ENCODE measurements around the gene PGM5. TPM values are rescaled to one million over a fixed set of nuclear protein-coding genes. Genes with fewer than 3 reads are reported as not detected.

The PGM5 gene
- total RNA-seq, 4 donors from 2014 or later: 502 to 719 (median 699) TPM

DNA sequence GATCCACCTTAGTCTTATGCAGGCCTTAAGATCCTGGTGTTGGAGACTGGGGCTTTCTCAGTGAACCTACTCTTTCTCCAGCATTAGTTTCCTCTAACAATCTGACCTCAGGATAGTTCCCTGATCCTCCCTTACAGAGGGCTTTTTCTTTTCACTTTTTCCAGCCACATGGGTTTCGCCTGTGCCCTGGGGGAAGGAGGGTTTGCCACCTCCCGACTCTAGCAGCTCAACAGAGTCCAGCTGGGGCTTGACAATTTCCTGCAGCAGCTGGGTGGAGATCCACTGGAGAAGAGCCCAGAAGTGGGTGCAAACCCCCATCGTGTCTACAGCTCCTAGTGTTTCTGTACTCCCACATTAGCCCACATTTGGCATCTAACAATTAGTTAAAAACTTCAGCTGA, 191.8 kb downstream of the PGM5 start:
- no peak for ATAC-seq
- Histone ChIP-seq H3K4me3 (no peak overlapping the region), H3K27me3 (no peaks in the 10 kb centered on the region), H3K36me3 (no peaks in the 10 kb centered on the region), H3K4me1 (peaks cover 0 to 36% (median 4%) of the 10 kb centered on the region in 3 donors), H3K27ac (peak overlapping the region in 3 of 4 donors; percentile 12 to 28 (median 17)), H3K9me3 (no peaks in the 10 kb centered on the region)
- WGBS, 2 donors (ENCODE audit: low coverage in 1 of 2): 33 to 48% methylated on average over 3 of the region's 3 CpGs
- TF ChIP-seq, protein P1, sequence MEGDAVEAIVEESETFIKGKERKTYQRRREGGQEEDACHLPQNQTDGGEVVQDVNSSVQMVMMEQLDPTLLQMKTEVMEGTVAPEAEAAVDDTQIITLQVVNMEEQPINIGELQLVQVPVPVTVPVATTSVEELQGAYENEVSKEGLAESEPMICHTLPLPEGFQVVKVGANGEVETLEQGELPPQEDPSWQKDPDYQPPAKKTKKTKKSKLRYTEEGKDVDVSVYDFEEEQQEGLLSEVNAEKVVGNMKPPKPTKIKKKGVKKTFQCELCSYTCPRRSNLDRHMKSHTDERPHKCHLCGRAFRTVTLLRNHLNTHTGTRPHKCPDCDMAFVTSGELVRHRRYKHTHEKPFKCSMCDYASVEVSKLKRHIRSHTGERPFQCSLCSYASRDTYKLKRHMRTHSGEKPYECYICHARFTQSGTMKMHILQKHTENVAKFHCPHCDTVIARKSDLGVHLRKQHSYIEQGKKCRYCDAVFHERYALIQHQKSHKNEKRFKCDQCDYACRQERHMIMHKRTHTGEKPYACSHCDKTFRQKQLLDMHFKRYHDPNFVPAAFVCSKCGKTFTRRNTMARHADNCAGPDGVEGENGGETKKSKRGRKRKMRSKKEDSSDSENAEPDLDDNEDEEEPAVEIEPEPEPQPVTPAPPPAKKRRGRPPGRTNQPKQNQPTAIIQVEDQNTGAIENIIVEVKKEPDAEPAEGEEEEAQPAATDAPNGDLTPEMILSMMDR (IDR thresholded peaks at IDR 0.05): no peak
- TF ChIP-seq POLR2A (IDR thresholded peaks at IDR 0.05): no peak
- no peak for TF ChIP-seq EP300 (IDR thresholded peaks at IDR 0.05)
- TF ChIP-seq POLR2AphosphoS5 (IDR thresholded peaks at IDR 0.05): no peak

DNA sequence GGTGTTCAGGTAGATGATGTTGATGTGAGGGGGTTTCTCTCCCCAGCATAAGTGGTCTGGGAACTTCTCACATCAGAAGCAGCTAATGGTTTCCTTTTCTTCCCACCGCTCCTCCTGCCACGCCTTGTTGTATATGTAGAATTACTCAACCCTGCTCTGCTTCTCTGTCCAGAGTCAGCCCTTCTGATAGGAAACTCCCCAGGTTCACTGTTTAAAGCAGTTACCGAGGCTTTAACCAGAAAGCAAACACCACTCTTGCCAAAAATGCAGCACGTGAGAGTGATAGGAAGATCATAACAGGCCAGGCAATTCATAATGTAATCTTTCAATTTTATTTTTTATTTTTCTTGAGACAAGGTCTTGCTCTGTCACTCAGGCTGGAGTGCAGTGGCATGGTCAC, 194.8 kb downstream of the PGM5 start:
- TF ChIP-seq, protein P1 (IDR thresholded peaks at IDR 0.05): no peak
- TF ChIP-seq EP300 (IDR thresholded peaks at IDR 0.05) (no peak), POLR2A (IDR thresholded peaks at IDR 0.05) (no peak), POLR2AphosphoS5 (IDR thresholded peaks at IDR 0.05) (no peak)
- H3K9me3 ChIP-seq: no peaks in the 10 kb centered on the region
- H3K4me1 ChIP-seq: peaks cover 0 to 39% (median 4%) of the 10 kb centered on the region in 3 donors
- H3K36me3 ChIP-seq: no peaks in the 10 kb centered on the region
- no peak for ATAC-seq
- H3K27ac ChIP-seq: peak overlapping the region; percentile 21 to 81 (median 72)
- no peak overlapping the region for H3K4me3 ChIP-seq
- WGBS, 2 donors (ENCODE audit: low coverage in 1 of 2): 25 to 47% methylated on average over 1 to 4 of the region's 4 CpGs
- no peaks in the 10 kb centered on the region for H3K27me3 ChIP-seq

DNA sequence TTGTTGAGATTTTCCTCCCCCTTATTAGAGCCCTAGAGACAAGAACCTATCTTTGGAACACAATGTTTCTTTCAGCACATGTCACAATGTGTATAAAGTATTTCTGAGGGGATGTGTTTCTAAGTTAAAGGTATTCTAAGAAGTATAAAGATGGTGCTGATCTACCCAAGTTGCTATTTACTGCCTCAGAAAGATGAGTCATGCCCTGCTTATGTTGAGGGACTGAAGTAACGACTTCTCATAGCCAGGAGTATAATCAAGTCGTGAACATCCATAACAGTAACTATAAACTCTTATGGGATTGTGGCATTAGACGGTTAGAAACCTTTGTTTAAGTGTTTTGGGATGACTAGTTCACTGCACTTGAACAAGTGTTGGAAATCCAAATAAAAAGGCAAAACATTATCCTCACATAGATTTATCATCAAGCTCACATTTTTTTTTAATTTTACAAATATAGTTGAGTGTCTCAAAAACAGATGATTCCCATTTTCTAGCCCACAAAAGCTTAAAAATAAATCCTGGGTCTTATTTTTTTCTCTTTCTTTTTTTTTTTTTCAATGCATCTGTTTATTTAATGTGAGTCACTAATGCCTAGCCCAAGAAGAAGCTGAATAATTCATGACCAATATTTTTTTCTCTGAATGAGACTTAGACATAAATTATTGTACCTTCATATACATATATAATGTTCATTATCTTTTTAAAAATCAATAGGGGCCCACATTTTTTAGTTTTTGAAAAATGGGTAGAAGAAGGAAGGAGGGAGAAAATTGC, 196.5 kb downstream of the PGM5 start:
- no peak for TF ChIP-seq POLR2A (IDR thresholded peaks at IDR 0.05)
- TF ChIP-seq EP300 (IDR thresholded peaks at IDR 0.05): no peak
- peak; percentile 74 for TF ChIP-seq POLR2AphosphoS5 (IDR thresholded peaks at IDR 0.05)
- TF ChIP-seq, protein P1 (IDR thresholded peaks at IDR 0.05): no peak
- Histone ChIP-seq H3K4me3 (no peak overlapping the region), H3K27ac (peak overlapping the region; percentile 65 to 81 (median 76)), H3K36me3 (no peaks in the 10 kb centered on the region), H3K4me1 (peaks cover 0 to 29% (median 0%) of the 10 kb centered on the region in 3 donors), H3K9me3 (no peaks in the 10 kb centered on the region), H3K27me3 (no peaks in the 10 kb centered on the region)
- 14 to 27% methylated on average over 3 of the region's 3 CpGs for WGBS, 2 donors (ENCODE audit: low coverage in 1 of 2)
- peak; percentile 71 for ATAC-seq

DNA sequence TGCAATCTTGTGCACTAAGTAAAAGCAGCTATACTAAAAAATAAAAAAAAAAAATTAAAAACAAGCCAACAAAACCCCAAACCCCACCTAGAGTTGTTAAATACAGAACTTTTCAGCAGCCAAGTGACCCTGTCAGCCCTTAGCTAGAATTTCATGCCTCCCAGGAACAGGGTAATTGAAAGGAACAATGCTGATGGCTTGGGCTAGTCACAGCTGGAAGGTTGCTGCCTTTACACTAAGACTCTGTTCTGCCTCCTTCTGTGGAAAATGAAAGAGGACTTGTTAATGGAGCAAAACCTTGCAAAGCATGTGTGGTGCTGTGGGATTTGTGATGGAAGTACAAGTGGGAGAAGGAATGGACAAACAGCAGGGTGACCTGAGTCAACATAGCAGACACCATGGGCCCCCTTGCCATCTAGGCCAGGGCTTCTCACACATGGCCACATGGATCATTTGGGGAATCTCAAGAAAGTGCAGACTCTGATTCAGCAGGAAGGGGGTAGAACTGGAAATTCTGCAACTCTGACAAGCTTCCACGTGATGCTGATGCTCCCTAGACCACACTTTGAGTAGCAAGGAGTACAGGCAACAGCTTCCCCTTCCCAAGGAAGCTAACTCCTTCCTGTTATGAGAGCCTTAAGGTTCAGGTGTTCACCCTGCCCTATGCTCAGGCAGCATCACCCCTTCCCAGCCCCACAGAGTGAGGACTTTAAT, 199.2 kb downstream of the PGM5 start:
- Histone ChIP-seq H3K4me1 (peaks cover 0 to 41% (median 7%) of the 10 kb centered on the region in 3 donors), H3K36me3 (no peaks in the 10 kb centered on the region), H3K4me3 (no peak overlapping the region), H3K27me3 (no peaks in the 10 kb centered on the region), H3K9me3 (no peaks in the 10 kb centered on the region), H3K27ac (peak overlapping the region in 1 of 4 donors; percentile 11)
- WGBS, 2 donors (ENCODE audit: low coverage in 1 of 2): 100% methylated on average over 1 of the region's 1 CpG; no CpG with 5 or more reads in 1 of the 2 donors
- TF ChIP-seq POLR2A (IDR thresholded peaks at IDR 0.05): no peak
- TF ChIP-seq, protein P1 (IDR thresholded peaks at IDR 0.05): no peak
- TF ChIP-seq POLR2AphosphoS5 (IDR thresholded peaks at IDR 0.05): no peak
- no peak for TF ChIP-seq EP300 (IDR thresholded peaks at IDR 0.05)
- no peak for ATAC-seq

All from gastroesophageal sphincter (tissue), 4 donors.